GM18526 (cell line): Measurements from ENCODE around the gene KPNA1.

Experiments
- POLR2A ChIP-seq: IDR thresholded peaks from 3 replicates; pipeline ENCODE4 v1.6.1; 2011; ENCODE audit not compliant: insufficient read length; ENCODE audit errors: extremely low read depth

The KPNA1 gene

DNA sequence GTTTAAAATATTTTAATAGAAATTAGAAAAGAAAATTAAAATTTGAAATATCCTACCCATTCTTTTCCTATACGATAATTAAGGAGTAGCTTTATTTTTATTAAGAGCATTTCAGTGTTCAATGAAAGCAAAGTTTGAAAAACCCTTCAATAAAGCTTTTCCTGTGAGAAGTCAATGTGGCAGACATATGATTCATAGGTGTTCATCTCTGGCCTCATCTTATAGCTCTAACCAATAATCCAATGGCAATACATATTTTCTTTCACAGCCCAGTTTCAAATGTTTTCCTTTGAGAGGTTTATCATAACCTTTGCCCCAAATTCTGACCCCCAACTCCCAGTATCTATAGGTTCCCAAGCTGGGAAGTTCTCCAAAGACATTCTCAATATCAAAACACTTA lies 8.3 kb downstream of the KPNA1 start:
- no peak for TF ChIP-seq POLR2A

DNA sequence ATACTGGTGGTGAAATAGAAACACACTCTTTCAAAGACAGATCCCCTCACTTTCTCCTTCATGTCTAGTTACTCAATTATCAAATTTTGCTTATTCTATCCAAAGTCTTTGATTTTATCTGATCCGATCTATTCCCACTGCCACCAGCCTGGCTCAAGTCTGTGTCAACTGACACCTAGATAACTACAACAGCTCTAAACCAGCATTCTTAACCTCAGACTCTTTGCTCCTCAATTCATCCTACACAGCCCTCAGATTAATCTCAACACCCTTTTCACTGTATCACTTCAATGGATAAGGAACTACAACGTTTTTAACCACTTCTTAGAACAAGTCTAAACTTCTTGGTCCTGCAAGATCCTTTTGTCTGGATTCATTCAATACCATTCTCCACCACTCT lies 9.1 kb downstream of the KPNA1 start:
- no peak for TF ChIP-seq POLR2A

DNA sequence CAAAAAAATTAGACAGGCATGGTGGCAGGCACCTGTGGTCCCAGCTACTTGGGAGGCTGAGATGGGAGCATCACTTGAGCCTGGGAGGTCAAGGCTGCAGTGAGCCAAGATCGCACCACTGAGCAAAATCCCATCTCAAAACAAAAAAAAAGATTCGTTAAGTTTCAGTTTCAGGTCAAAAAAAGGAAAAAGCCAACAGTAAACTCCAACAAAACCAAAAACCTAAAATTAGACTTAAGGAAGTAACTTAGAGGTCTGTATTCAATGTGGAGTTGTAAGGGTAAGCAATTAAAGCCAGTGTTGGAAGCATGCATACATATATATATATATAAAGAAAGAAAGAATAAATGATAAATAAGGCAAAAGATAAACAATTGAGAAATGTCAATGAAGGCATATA lies 11.8 kb downstream of the KPNA1 start:
- no peak for TF ChIP-seq POLR2A

DNA sequence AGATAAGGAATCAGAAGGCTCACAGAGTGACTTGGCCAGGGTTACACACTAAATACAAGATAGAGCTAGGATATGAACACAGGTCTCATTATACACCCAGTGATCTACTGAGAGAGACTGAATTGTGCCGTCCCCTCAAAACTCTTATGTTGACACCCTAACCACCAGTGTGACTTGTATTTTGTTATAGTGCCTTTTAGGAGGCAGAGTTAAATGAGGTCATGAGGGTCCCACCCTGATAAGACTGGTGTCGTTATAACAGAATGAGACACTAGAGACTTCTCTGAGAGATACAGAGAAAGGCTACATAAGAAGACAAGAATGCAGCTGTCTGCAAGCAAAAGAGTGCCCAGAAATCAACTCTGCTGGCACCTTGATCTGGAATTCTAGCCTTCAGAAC lies 12.6 kb downstream of the KPNA1 start:
- TF ChIP-seq POLR2A: no peak

DNA sequence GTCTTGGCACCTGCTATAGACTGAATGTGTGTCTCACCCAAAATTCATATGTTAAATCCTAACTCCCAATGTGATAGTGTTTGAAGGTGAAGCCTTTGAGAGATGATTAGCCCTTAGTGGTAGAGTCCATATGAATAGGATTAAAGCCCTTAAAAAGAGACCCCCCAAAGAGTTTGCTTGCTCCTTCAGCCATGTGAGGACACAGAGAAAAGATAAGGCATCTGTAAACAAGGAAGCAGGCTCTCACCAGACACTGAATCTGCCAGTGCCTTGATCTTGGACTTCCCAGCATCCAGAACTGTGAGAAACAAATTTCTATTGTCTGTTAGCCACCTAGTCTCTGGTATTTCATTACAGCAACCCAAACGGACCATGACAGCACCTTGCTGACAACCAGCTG lies 16.6 kb downstream of the KPNA1 start:
- no peak for TF ChIP-seq POLR2A

DNA sequence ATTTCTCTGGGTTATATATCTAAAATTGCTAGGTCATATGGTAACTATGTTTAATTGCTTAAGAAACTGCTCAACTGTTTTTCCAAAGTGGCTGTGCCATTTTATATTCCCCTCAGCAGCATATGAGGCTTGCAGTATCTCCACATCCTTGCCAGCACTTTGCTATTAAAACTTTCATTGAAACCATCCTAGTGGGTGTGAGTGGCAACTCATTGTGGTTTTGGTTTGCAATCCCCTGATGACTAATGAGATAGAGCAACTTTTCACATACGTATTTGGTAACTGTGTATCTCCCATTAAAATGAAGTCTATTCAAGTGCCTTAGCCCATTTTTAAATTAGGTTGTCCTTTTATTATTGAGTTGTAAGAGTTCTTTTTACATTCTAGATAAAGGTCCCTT lies 17.3 kb downstream of the KPNA1 start:
- TF ChIP-seq POLR2A: no peak

DNA sequence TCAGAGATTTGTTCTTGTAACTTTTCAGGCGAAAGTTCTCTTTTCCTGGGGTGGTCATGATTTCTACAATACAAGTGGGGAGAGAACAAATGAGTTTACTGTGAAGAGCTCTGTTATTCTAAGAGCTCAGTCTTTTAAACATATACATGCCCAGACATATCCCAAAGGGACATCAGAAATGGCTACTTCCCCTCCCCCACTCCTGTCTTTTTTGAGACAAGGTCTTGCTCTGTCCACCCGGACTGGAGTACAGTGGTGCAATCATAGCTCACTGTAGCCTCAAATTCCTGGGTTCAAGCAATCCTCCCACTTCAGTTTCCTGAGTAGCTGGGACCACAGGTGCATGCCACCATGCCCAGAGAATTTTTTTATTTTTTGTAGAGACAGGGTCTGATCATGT lies 18.2 kb downstream of the KPNA1 start:
- TF ChIP-seq POLR2A: no peak

DNA sequence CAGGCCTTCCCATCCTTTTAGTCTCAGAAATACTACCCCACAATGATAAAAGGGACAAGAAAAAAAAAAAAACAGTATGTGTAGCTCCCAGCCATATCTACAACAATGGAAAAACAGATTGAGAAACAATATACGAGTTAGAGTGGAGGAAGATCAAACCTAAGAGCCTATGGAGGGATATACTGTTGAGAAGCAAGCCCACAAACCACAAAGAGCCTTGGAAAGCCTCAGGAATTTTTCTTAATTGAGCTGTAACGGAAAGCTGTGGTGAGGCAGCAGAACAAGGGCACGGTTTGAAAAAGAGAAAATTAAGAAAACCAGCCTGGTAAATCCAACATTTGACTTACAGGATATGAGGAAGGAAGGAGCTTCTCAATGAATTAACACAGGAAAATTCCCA lies 21.4 kb downstream of the KPNA1 start:
- no peak for TF ChIP-seq POLR2A

DNA sequence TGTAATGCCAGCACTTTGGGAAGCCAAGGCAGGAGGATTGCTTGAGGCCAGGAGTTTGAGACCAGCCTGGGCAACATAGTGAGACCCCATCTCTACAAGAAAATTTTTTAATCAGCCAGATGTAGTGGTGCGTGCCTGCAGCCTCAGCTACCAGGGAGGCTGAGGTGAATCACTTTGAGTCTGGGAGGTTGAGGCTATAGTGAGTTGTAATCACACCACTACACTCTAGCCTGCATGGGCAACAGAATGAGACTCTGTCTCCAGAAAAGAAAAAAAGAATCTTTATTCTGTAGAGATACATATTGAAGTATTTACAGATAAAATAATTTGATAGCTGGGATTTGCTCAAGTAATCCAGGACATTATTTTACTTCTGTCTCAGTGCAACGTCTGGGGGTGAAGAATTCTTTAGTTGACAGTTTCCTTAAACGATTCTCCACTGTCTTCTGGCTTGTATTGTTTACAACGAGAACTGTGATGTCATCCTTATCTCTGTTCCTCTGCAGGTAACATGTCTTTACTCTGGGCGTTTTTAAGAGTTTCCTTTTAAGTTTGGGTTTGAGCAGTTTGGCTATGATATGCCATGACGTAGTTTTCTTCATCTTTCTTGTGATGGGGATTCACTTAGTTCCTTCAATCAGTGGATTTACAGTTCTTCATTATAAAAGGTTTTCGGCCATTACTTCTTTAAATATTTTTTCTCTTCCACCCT lies 26.3 kb downstream of the KPNA1 start:
- TF ChIP-seq POLR2A: no peak

DNA sequence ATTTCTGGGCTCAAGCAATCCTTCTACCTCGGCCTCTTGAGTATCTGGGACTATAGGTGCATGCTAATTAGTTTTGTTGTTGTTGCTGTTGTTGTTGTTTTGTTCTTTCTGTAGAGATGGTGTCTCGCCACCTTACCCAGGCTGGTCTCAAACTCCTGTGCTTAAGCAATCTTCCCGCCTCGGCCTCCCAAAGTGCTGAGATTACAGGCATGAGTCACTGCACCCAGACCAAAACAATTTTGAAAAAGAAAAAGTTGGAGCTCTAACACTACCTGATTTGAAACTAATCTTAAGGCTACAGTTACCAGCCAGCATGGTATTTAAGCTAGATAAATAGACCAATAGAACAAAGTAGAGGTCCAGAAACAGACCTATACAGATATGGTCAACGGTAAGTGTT lies 29.8 kb downstream of the KPNA1 start:
- TF ChIP-seq POLR2A: no peak

DNA sequence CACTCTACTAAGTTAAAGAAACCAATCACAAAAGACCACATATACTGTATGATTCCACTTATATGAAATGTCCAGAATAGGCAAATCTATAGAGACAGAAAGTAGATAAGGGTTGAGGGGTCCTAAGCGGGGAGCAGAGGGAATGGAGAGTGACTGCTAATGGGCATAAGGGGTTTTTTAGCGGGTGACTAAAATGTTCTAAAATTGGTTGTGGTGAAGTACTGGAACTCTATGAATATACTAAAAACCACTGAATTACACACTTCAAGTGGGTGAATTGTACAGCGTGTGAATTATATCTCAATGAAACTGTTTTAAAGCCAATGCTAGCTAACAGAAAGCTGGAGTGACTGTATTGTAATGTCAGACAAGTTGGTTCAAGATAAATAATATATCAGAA lies 33.3 kb downstream of the KPNA1 start:
- TF ChIP-seq POLR2A: no peak

DNA sequence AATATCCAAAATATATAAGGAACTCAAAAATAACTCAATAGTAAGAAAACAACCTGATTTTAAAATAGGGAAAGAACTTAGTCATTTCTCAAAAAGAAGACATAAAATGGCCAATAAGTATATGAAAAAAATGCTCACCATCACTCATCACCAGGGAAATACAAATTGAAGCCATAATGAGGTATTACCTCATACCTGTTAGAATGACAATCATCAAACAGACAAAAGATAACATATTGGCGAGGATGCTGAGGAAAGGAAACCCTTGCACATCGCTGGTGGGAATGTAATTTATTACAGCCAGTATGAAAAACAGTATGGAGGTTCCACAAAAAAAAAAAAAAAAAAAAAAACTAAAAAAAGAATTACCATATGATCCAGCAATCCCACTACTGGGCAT lies 38.2 kb downstream of the KPNA1 start:
- TF ChIP-seq POLR2A: no peak

DNA sequence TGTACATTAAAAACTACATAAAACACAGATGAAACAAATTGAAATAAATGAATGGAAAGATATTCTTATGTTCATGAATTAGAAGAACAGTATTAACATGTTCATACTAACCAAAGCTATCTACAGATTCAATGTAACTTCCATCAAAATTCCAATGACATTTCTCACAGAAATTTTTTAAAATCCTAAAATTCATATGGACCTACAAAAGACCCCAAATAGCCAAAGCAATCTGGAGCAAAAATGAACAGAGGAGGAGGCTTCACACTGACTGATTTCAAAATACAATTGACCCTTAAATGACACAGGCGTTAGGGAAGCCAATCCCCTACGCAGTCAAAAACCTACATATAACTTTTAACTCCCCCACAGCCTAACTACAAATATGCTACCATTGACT lies 39.4 kb downstream of the KPNA1 start:
- no peak for TF ChIP-seq POLR2A

DNA sequence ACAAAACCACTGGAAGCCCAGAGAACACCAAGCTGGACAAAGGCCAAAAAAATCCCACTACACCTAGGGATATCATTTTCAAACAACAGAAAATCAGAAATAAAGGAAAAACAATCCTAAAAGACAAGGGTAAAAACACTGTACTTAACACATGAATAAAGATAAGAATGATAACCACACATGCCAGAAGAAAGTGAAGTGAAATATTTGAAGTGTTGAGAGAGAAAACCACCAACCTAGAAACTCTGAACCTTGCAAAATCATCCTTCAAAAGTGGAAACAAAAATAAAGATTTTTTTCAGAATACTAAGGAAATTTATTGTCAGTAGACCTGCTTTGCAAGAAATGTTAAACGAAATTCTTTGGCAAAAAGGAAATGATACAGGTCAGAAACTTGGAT lies 45.1 kb downstream of the KPNA1 start:
- TF ChIP-seq POLR2A: no peak

DNA sequence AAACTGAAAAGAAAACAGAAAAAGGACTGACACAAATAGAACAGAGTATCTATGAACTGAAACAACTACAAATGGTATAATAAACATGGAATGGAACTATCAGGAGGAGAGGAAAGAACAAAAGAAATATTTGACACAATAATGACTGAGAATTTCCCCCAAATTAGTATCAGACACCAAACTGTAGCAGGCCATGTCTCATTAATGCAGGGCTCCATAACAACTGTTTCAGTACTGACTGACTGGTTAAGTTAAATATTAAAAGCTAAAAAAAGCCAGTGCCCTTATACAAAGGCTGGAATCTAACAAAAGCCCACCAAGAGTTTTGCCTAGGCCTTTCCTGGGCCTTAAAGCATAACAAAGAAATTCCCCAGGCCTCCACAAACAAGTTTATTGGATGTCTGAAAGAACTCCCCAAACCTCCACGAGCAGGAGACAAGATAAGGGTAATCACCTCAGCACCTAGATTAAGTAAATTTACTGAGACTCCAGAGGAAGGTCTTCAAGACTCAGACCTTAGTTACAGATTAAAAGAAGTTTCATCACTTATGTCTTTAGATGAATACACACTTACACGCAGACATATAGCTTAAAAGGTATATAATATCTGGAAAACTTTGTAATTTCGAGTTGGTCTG lies 45.7 kb downstream of the KPNA1 start:
- no peak for TF ChIP-seq POLR2A

DNA sequence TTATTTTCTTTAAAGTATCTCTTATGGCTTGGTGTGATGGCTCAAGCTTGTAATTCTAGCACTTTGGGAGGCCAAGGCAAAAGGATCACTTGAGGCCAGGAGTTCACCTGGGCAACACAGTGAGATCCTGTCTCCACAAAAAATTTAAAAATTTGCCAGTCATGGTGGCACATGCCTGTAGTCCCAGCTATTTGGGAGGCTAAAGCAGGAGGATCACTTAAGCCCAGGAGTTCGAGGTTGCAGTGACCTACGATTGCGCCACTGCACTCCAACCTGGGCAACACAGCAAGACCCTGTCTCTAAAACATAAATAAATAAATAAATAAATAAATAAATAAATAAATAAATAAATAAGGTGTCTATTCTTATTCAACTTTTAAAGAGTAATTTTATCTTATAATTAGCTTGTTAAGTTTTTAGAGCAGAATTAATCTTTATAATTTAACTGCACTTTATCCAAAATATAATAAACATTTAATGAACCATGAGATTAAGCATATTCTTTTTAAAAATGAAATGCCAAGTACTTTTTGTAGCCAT lies 48.0 kb downstream of the KPNA1 start:
- TF ChIP-seq POLR2A: no peak

DNA sequence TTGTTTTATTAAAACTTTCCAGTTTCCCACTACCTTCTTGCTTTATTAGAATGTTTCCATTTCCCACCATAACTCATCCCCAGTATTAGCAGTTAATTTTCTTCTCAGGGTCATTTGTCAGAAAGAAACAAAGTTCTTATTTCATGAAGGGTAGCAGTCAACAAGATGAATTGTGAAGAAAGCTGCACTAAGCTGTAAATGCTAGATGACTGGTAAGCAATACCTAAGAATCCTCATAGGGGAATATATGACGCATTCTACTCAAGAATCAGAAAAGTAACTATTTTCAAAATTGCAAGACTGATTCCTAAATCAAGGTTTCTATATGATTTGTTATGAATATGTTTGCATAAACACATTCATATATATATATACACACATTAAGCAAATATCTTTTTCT lies 50.1 kb downstream of the KPNA1 start:
- no peak for TF ChIP-seq POLR2A
